ENCODE results near the gene LRCH1.

DNA sequence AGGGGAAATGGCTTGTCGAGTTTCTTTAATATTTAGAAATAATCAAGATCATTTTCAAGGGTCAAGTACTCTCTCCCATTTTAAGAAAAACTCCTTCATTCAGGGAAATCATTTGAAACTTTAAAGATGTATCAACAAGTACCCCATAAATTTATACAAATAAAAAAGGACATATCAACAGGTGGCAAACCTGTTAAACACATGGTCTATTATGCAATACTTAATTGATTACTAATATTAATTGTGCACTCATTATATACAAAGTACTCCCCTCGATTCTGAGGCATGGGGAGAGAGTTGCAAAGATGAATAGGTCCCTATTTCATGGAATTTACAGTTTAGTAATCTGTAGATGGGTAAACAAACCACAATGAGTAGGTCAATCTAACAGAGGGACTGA is 2.1 kb upstream of the LRCH1 start:
- no peak for TF ChIP-seq POLR2A (IDR thresholded peaks at IDR 0.05)
- TF ChIP-seq, protein P1, sequence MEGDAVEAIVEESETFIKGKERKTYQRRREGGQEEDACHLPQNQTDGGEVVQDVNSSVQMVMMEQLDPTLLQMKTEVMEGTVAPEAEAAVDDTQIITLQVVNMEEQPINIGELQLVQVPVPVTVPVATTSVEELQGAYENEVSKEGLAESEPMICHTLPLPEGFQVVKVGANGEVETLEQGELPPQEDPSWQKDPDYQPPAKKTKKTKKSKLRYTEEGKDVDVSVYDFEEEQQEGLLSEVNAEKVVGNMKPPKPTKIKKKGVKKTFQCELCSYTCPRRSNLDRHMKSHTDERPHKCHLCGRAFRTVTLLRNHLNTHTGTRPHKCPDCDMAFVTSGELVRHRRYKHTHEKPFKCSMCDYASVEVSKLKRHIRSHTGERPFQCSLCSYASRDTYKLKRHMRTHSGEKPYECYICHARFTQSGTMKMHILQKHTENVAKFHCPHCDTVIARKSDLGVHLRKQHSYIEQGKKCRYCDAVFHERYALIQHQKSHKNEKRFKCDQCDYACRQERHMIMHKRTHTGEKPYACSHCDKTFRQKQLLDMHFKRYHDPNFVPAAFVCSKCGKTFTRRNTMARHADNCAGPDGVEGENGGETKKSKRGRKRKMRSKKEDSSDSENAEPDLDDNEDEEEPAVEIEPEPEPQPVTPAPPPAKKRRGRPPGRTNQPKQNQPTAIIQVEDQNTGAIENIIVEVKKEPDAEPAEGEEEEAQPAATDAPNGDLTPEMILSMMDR (IDR thresholded peaks at IDR 0.05): no peak
